Fibroblast of skin of right quadriceps (primary cell): ENCODE results near the gene OR1J2.
"Not testable (repeated sequence)": the region's sequence is repeated elsewhere in the genome, so short reads cannot be mapped to it uniquely, and the experiment has no call there.

Experiments used
- DNase-seq: peaks from one replicate; pipeline ENCODE4 v3.0.0-alpha.2; 2013

Gene OR1J2

GRCh38 chr9:122510502-122510901 lies at the start of gene OR1J2:
TSS of gene OR1J2 (plus strand) at chr9:122510802. CDS start at chr9:122510802, 0 bp downstream.
- DNase-seq = no peak

GRCh38 chr9:122463828-122464632 lies 46.6 kb upstream of the OR1J2 start:
- DNase-seq = no peak

- peak; percentile 78 for DNase-seq
These were observed 45.7 kb upstream of the OR1J2 start for GRCh38 chr9:122464633-122465567.

- DNase-seq = no peak
These were observed 44.1 kb upstream of the OR1J2 start for GRCh38 chr9:122466456-122466855.

- DNase-seq = peak; percentile 7
These were observed 41.9 kb upstream of the OR1J2 start for GRCh38 chr9:122468735-122469134.

- no peak for DNase-seq
These were observed 36.0 kb upstream of the OR1J2 start for GRCh38 chr9:122474561-122474960.

GRCh38 chr9:122475717-122476116 lies 34.9 kb upstream of the OR1J2 start:
- no peak for DNase-seq

GRCh38 chr9:122477346-122477745 lies 33.3 kb upstream of the OR1J2 start:
- no peak for DNase-seq

GRCh38 chr9:122477826-122478225 lies 32.8 kb upstream of the OR1J2 start, which contains the start of gene OR1J1:
TSS of gene OR1J1 (minus strand) at chr9:122477926. CDS start at chr9:122477926, 0 bp downstream.
- DNase-seq = no peak

GRCh38 chr9:122479062-122479461 lies 31.5 kb upstream of the OR1J2 start:
- no peak for DNase-seq

GRCh38 chr9:122498883-122499288 lies 11.7 kb upstream of the OR1J2 start:
- peak; percentile 13 for DNase-seq

- no peak for DNase-seq
These were observed 3.6 kb upstream of the OR1J2 start for GRCh38 chr9:122506964-122507363.

- DNase-seq = no peak
These were observed 7.6 kb downstream of the OR1J2 start for GRCh38 chr9:122518226-122518625.

- no peak for DNase-seq
These were observed 8.2 kb downstream of the OR1J2 start, which contains the start of gene OR1J4 for GRCh38 chr9:122518841-122519240. TSS of gene OR1J4 (plus strand) at chr9:122519141. CDS start at chr9:122519141, 0 bp downstream.

GRCh38 chr9:122519376-122519775 lies 8.8 kb downstream of the OR1J2 start:
- DNase-seq = no peak

GRCh38 chr9:122526602-122527001 lies 16.0 kb downstream of the OR1J2 start:
- no peak for DNase-seq

GRCh38 chr9:122527193-122527592 lies 16.6 kb downstream of the OR1J2 start, which contains the start of gene OR1N1:
TSS of gene OR1N1 (minus strand) at chr9:122527293. CDS start at chr9:122527293, 0 bp downstream.
- no peak for DNase-seq

- not testable (repeated sequence) for DNase-seq
These were observed 20.6 kb downstream of the OR1J2 start for GRCh38 chr9:122531157-122531556.

GRCh38 chr9:122536134-122536533 lies 25.5 kb downstream of the OR1J2 start:
- no peak for DNase-seq

- not testable (repeated sequence) for DNase-seq
These were observed 26.5 kb downstream of the OR1J2 start for GRCh38 chr9:122537066-122537465.

GRCh38 chr9:122538757-122539156 lies 28.2 kb downstream of the OR1J2 start:
- DNase-seq = no peak

GRCh38 chr9:122546196-122546595 lies 35.6 kb downstream of the OR1J2 start:
- no peak for DNase-seq

- no peak for DNase-seq
These were observed 40.8 kb downstream of the OR1J2 start for GRCh38 chr9:122551371-122551770.
